K562 (cell line): Measurements from ENCODE around the gene MAPK1IP1L. TPM values are rescaled to one million over a fixed set of nuclear protein-coding genes. Genes with fewer than 3 reads are reported as not detected.

Experiments used
- BDP1 ChIP-seq: IDR thresholded peaks from 3 replicates; pipeline ENCODE4 v1.6.1; 2011; ENCODE audit not compliant: insufficient read length, insufficient read depth
- CBFA2T3 ChIP-seq: fragments of 450-650 bp; IDR thresholded peaks from 2 replicates; pipeline ENCODE4 v1.6.1; 2017
- CREB3 ChIP-seq: fragments of 450-650 bp; conservative IDR thresholded peaks from 2 replicates; pipeline ENCODE4 v1.6.1; 2016; ENCODE audit warnings: missing genetic modification characterization, low read depth, mild to moderate bottlenecking, missing compliant biosample characterization, moderate library complexity
- DPF2 ChIP-seq: fragments of 450-650 bp; IDR thresholded peaks from 2 replicates; pipeline ENCODE4 v1.6.1; 2016
- HSF4 ChIP-seq: fragments of 250-450 bp; sonication (Bioruptor Pico); IDR thresholded peaks from 2 replicates; pipeline ENCODE4 v2.1.2; 2022; ENCODE audit warnings: mild to moderate bottlenecking, moderate library complexity, borderline replicate concordance
- NFE2 ChIP-seq: IDR thresholded peaks from 2 replicates; pipeline ENCODE4 v1.6.1; 2014; ENCODE audit warnings: antibody characterized with exemption, low read depth
- NFE2L1 ChIP-seq: fragments of 450-650 bp; IDR thresholded peaks from 2 replicates; pipeline ENCODE4 v1.6.1; 2016; ENCODE audit warnings: missing genetic modification characterization, low read depth, mild to moderate bottlenecking, missing compliant biosample characterization, moderate library complexity, borderline replicate concordance
- PRPF4 ChIP-seq: fragments of 200-400 bp; formaldehyde crosslinking; IDR thresholded peaks from one replicate; pipeline ENCODE4 v1.6.1; 2017; ENCODE audit warnings: low read length, low read depth, mild to moderate bottlenecking; ENCODE audit not compliant: insufficient read depth, poor library complexity, severe bottlenecking
- RREB1 ChIP-seq: fragments of 250-450 bp; sonication (Bioruptor Pico); IDR thresholded peaks from 2 replicates; pipeline ENCODE4 v1.4.0; 2020
- THRAP3 ChIP-seq: fragments of 450-650 bp; IDR thresholded peaks from 2 replicates; pipeline ENCODE4 v1.6.1; 2016; ENCODE audit warnings: mild to moderate bottlenecking, inconsistent platforms, borderline replicate concordance
- TRIM24 ChIP-seq, 2 experiments: fragments of 450-650 bp; IDR thresholded peaks; 2 replicates each; pipeline ENCODE4 v1.6.1; 2016
- UBTF ChIP-seq, 2 experiments: IDR thresholded peaks; 2 replicates each; pipeline ENCODE4 v1.6.1; 2012; ENCODE audit warnings: improper control_type of control experiment in 2 of 2, low read depth in 2 of 2, low read length in 2 of 2, borderline replicate concordance in 1 of 2
- USF1 ChIP-seq: sonication (generic); formaldehyde crosslinking; IDR thresholded peaks from 2 replicates; pipeline ENCODE4 v1.9.0; 2022; ENCODE audit warnings: mild to moderate bottlenecking, missing genetic modification reagents
- ZNF134 ChIP-seq: fragments of 250-450 bp; sonication (Bioruptor Pico); conservative IDR thresholded peaks from 2 replicates; pipeline ENCODE4 v1.4.0; 2020
- ZNF224 ChIP-seq: sonication (generic); formaldehyde crosslinking; IDR thresholded peaks from 2 replicates; pipeline ENCODE4 v1.8.0; 2022; ENCODE audit warnings: mild to moderate bottlenecking, missing genetic modification reagents
- ZNF586 ChIP-seq: fragments of 450-650 bp; formaldehyde crosslinking; conservative IDR thresholded peaks from 2 replicates; pipeline ENCODE4 v1.4.0; 2020; ENCODE audit warnings: mild to moderate bottlenecking, moderate library complexity
- ZNF655 ChIP-seq: fragments of 250-450 bp; sonication (Bioruptor Pico); IDR thresholded peaks from 2 replicates; pipeline ENCODE4 v1.5.0; 2021
- polyA plus RNA-seq, 8 experiments: library from polyadenylated mRNA; depleted of rRNA in 4 of 8; stranded (reverse) in 5 of 8; unstranded in 3 of 8; fragments of >200 nt; fragmentation: Nextera tagmentation in 2 of 8; fragmentation: Illumina TruSeq in 1 of 8; extraction: Ambion mirVana in 2 of 8; extraction: Trizol in 1 of 8; gene quantifications; 2 replicates each; pipeline versions ENCODE4 v1.2.1 to v1.2.3, GENCODE V29; 2011 to 2014; ENCODE audit warnings: inconsistent platforms in 1 of 8, missing spikeins in 1 of 8
- total RNA-seq, 7 experiments: library from RNA; depleted of rRNA in 6 of 7; stranded (reverse); fragments of >200 nt in 6 of 7; fragmentation: Illumina TruSeq in 2 of 7; extraction: Trizol in 2 of 7; gene quantifications; 2 replicates each; pipeline versions ENCODE4 v1.2.1 to v1.2.3, GENCODE V29; 2011 to 2021; ENCODE audit warnings: low replicate concordance in 1 of 7

MAPK1IP1L gene
- total and polyA plus RNA-seq, 9 of the 15 experiments (the other 6 are each of a cell fraction or from before 2014, with no cell fraction given) = 32.7 to 99.4 (median 49.8) TPM

- TF ChIP-seq RREB1 (CRISPR knock-in tag) (no peak), BDP1 (no peak), PRPF4 (no peak), NFE2 (no peak), ZNF224 (CRISPR knock-in tag) (no peak), THRAP3 (no peak), HSF4 (CRISPR knock-in tag) (no peak), CREB3 (tag) (no peak), DPF2 (no peak), ZNF134 (no peak), ZNF586 (CRISPR knock-in tag) (no peak), UBTF (IDR thresholded peaks at IDR 0.05; ENCODE audit: borderline replicate concordance in 1 of 2, low read depth in 2 of 2, low read length in 2 of 2) (peak in 1 of 2 experiments; percentile 87; a peak in 2 of 4 replicates), USF1 (CRISPR knock-in tag) (peak; percentile 57), ZNF655 (CRISPR knock-in tag) (no peak), CBFA2T3 (no peak), TRIM24 (IDR thresholded peaks at IDR 0.05) (peak in 1 of 2 experiments; percentile 27; a peak in 1 of 4 replicates), NFE2L1 (no peak)
These were observed 24.5 kb upstream of the MAPK1IP1L start, which contains the start of the genes SOCS4 and WDHD1 (continued) for GRCh38 chr14:55026793-55027561.
